ENCODE measurements around the gene INPP5A. TPM values are rescaled to one million over a fixed set of nuclear protein-coding genes. Genes with fewer than 3 reads are reported as not detected.

The INPP5A gene
- total and polyA plus RNA-seq, 2 of the 13 experiments (the other 11 are each of a cell fraction or from before 2014, with no cell fraction given) = 17.5 to 37.9 TPM

DNA sequence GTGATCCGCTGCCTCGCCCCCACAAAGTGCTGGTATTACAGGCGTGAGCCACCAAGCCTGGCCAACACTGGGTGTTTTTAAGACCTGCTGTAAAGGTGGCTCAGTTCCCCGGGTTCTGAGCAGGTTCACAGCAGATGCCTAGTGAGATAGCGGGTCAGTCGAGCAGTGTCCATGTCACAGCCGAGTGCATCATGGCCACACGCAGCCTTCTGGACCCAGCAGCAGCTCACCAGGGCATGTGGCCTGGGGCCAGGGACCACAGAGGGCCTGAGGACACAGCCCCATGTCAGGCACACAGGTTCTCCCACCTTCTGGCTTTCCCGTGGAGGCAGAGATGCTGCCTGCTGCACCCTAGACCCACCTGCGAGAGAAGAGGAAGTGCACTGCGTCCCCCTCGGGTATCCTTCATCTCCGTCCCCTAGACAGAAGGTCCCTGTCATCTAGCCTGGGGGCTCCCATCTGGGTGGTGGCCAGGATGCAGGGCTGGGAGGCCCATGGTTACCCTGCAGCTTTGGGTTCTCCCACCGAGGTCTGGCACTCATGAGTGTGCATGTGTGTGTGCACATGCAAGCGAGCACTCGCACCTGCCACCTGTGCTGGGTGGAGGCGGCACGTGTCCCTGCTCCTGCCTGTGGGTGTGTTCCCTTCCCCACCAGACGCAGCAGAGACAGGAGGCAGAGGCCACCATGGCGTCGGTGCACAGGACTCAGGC is 149.8 kb downstream of the INPP5A start:
- BruUV-seq (replicated peaks) = no TSS peak
- TF ChIP-seq PCBP1 (IDR thresholded peaks at IDR 0.05; ENCODE audit: borderline replicate concordance, low read depth, low read length) = no peak
- TF ChIP-seq, protein P1, sequence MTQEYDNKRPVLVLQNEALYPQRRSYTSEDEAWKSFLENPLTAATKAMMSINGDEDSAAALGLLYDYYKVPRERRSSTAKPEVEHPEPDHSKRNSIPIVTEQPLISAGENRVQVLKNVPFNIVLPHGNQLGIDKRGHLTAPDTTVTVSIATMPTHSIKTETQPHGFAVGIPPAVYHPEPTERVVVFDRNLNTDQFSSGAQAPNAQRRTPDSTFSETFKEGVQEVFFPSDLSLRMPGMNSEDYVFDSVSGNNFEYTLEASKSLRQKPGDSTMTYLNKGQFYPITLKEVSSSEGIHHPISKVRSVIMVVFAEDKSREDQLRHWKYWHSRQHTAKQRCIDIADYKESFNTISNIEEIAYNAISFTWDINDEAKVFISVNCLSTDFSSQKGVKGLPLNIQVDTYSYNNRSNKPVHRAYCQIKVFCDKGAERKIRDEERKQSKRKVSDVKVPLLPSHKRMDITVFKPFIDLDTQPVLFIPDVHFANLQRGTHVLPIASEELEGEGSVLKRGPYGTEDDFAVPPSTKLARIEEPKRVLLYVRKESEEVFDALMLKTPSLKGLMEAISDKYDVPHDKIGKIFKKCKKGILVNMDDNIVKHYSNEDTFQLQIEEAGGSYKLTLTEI (CRISPR knock-in tag; conservative IDR thresholded peaks at IDR 0.05) = no peak
- TF ChIP-seq, protein P2, sequence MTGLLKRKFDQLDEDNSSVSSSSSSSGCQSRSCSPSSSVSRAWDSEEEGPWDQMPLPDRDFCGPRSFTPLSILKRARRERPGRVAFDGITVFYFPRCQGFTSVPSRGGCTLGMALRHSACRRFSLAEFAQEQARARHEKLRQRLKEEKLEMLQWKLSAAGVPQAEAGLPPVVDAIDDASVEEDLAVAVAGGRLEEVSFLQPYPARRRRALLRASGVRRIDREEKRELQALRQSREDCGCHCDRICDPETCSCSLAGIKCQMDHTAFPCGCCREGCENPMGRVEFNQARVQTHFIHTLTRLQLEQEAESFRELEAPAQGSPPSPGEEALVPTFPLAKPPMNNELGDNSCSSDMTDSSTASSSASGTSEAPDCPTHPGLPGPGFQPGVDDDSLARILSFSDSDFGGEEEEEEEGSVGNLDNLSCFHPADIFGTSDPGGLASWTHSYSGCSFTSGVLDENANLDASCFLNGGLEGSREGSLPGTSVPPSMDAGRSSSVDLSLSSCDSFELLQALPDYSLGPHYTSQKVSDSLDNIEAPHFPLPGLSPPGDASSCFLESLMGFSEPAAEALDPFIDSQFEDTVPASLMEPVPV (CRISPR knock-in tag; IDR thresholded peaks at IDR 0.05) = no peak
- no peak for TF ChIP-seq ZSCAN21 (CRISPR knock-in tag; IDR thresholded peaks at IDR 0.05; ENCODE audit: borderline replicate concordance)
- no peak for TF ChIP-seq SYNCRIP (IDR thresholded peaks at IDR 0.05; ENCODE audit: insufficient read depth, low read depth, low read length)
- TF ChIP-seq HHEX (CRISPR knock-in tag; IDR thresholded peaks at IDR 0.05) = no peak
- TF ChIP-seq, protein P3, sequence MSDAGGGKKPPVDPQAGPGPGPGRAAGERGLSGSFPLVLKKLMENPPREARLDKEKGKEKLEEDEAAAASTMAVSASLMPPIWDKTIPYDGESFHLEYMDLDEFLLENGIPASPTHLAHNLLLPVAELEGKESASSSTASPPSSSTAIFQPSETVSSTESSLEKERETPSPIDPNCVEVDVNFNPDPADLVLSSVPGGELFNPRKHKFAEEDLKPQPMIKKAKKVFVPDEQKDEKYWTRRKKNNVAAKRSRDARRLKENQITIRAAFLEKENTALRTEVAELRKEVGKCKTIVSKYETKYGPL (CRISPR knock-in tag; IDR thresholded peaks at IDR 0.05) = no peak
- TF ChIP-seq, protein P4, sequence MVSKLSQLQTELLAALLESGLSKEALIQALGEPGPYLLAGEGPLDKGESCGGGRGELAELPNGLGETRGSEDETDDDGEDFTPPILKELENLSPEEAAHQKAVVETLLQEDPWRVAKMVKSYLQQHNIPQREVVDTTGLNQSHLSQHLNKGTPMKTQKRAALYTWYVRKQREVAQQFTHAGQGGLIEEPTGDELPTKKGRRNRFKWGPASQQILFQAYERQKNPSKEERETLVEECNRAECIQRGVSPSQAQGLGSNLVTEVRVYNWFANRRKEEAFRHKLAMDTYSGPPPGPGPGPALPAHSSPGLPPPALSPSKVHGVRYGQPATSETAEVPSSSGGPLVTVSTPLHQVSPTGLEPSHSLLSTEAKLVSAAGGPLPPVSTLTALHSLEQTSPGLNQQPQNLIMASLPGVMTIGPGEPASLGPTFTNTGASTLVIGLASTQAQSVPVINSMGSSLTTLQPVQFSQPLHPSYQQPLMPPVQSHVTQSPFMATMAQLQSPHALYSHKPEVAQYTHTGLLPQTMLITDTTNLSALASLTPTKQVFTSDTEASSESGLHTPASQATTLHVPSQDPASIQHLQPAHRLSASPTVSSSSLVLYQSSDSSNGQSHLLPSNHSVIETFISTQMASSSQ (IDR thresholded peaks at IDR 0.05; ENCODE audit: low read depth) = no peak
- TF ChIP-seq, protein P4 (CRISPR knock-in tag; IDR thresholded peaks at IDR 0.05; ENCODE audit: borderline replicate concordance) = no peak
- no peak for TF ChIP-seq RBAK (CRISPR knock-in tag; IDR thresholded peaks at IDR 0.05)

More for the DNA sequence above, 149.8 kb downstream of the INPP5A start:
- H3K4me1 ChIP-seq (ENCODE audit: insufficient read depth, low read length) = peaks cover 24% of the 10 kb centered on the region
- H3K9me3 ChIP-seq (ENCODE audit: low read length) = no peaks in the 10 kb centered on the region
- H3K27me3 ChIP-seq (ENCODE audit: control insufficient read depth in 1 of 2, insufficient read depth in 2 of 2, low read length in 2 of 2) = no peaks in the 10 kb centered on the region
- ATAC-seq = no peak
- in situ Hi-C loops (cut with HindIII; ENCODE audit: extremely low pct_ligation_motif_present, low pct_unique_long_range_greater_than_20kb) (no loop called here), intact Hi-C loops (cut with micrococcal nuclease; ENCODE audit: unreplicated experiment) (no loop called here)
- H3K9ac ChIP-seq (ENCODE audit: insufficient read depth, low read depth, low read length) = no peak overlapping the region
- no peak for DNase-seq (ENCODE audit: low spot score)
- peaks cover 0 to 4% of the 10 kb centered on the region in 2 experiments; a peak in 1 of 5 replicates for H3K36me3 ChIP-seq (replicated peaks in 1 of 2; ENCODE audit: control insufficient read depth in 1 of 2, insufficient read depth in 2 of 2, low read length in 2 of 2)
- no peak overlapping the region for H3K4me2 ChIP-seq (ENCODE audit: low read depth, low read length)
- no peaks in the 10 kb centered on the region for H3K79me2 ChIP-seq (ENCODE audit: insufficient read depth, low read length)
- CTCF ChIA-PET (ENCODE audit: low intra/inter-chr PET ratio, low total read pairs) = no interaction called here
- WGBS (ENCODE audit: low lambda C conversion rate) = 99% methylated on average over 10 of the region's 21 CpGs
- no peak overlapping the region for H2AFZ ChIP-seq (ENCODE audit: low read length)
- H3K27ac ChIP-seq (ENCODE audit: extremely low read length, insufficient read depth, low read length) = no peak overlapping the region
- FAIRE-seq = no peak
- no peaks in the 10 kb centered on the region for H4K20me1 ChIP-seq (ENCODE audit: insufficient read depth, low read length)
- POLR2A ChIA-PET = no interaction called here
- H3K4me3 ChIP-seq (replicated peaks in 1 of 3; ENCODE audit: insufficient read depth in 1 of 3, low read depth in 2 of 3, low read length in 3 of 3) = no peak overlapping the region

All from HepG2 (cell line).